GM13976 (cell line): Measurements from ENCODE around the gene TTC13.

ENCODE experiments used
- DNase-seq: peaks from one replicate; pipeline ENCODE4 v3.0.0; 2012; ENCODE audit warnings: low spot score
- CTCF ChIP-seq: IDR thresholded peaks from 2 replicates; pipeline ENCODE4 v1.5.1; 2012; ENCODE audit warnings: borderline replicate concordance, mild to moderate bottlenecking; ENCODE audit not compliant: insufficient read depth; ENCODE audit errors: extremely low read depth, missing control alignments, control extremely low read depth
- in situ Hi-C: fragments of 300-500 bp; cut with MboI; formaldehyde crosslinking; loops from one replicate; pipeline ENCODE4 v1.12.0; 2022; ENCODE audit warnings: low sequenced_read_pairs, mixed read lengths, inconsistent platforms; ENCODE audit not compliant: unreplicated experiment

TTC13 gene

DNA sequence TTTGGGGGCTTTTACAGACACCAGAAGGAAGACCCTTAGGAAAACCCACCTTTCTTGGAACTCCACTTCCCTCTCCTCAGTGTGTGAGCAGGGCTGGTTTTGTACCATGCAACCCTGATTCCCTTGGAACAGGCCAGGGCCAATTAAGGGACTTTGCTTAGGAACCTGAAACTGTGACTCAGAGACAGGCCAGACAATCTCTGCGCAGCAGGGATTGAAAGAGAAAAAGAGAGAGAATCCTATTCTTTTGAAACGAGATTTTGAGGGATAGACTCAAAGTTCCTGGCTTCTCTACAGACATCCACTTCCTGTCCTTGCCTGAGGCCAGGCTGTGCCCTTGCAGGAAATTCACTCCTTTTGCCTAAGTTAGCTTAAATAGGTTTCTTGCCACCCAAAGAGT lies 87.2 kb downstream of the TTC13 start:
- DNase-seq: no peak
- TF ChIP-seq CTCF: no peak
- in situ Hi-C loops: no loop called here

DNA sequence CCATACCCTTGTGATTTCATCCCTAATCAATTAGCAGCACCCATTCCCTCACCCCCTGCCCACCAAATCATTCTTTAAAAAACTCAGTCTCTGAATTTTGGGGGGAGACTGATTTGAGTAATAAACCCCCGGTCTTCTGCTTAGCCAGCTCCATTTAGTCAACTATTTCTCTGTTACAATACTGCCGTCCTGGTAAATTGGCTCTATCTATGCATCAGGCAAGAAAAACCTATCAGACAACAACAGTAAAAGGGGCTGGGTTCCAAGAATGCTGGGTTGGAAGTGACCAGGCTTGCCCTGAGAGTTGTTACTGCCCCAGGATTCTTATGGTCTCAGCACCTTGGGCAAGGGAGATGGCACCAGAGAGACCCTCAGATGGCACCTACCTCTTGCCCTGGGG lies 94.0 kb downstream of the TTC13 start:
- TF ChIP-seq CTCF: no peak
- in situ Hi-C loops: no loop called here

GRCh38 chr1:230883967-230884366 lies 94.7 kb downstream of the TTC13 start:
- in situ Hi-C loops: no loop called here
- TF ChIP-seq CTCF: no peak
- DNase-seq: no peak

More for the DNA sequence above, 94.0 kb downstream of the TTC13 start:
- no peak for DNase-seq

GRCh38 chr1:230879778-230880177 lies 98.9 kb downstream of the TTC13 start:
- DNase-seq: no peak
- TF ChIP-seq CTCF: no peak
- in situ Hi-C loops: no loop called here

DNA sequence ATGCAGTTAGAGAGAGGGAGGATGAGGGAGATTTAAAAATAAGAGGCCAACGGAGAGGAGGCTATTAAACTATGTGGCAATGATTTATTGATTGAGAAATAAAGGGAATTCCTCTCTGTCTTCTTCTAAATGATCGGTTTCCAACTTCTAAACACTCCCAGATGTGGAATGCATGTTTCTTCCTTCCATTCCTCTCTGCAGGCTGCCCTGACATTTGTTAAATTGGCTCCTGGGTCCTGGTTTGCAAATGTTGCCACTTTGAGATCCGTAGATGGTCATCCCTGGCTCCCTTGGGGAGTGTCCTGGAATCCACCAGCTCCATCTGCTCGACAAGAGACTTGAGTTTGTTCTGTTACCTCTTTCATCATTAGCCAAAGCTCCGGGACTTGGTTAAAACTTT lies 100.1 kb downstream of the TTC13 start:
- in situ Hi-C loops: no loop called here
- TF ChIP-seq CTCF: no peak
- no peak for DNase-seq

GRCh38 chr1:230877924-230878590 lies 100.6 kb downstream of the TTC13 start:
- in situ Hi-C loops: no loop called here
- DNase-seq: no peak

More at GRCh38 chr1:230877924-230878590, 100.6 kb downstream of the TTC13 start:
- no peak for TF ChIP-seq CTCF
